OCI-LY1 (cell line): ENCODE results near the gene ESRRA.

Experiments
- H2AFZ ChIP-seq: fragments of 200-600 bp; sonication (generic), shearing (Covaris generic); 2 replicates; pipeline ENCODE4 v1.6.0; 2014; ENCODE audit warnings: antibody characterized with exemption, mild to moderate bottlenecking, low read length
- H3F3A ChIP-seq: fragments of 200-600 bp; sonication (generic), shearing (Covaris generic); 2 replicates; pipeline ENCODE4 v1.6.0; 2014; ENCODE audit warnings: mild to moderate bottlenecking, antibody characterized with exemption, low read length, moderate library complexity; ENCODE audit not compliant: insufficient read depth
- H3K27ac ChIP-seq: fragments of 200-600 bp; sonication (generic); 2 replicates; pipeline ENCODE4 v1.5.1; 2014; ENCODE audit warnings: low read length, mixed run types, mild to moderate bottlenecking, low read depth; ENCODE audit not compliant: poor library complexity, severe bottlenecking
- H3K27me3 ChIP-seq: fragments of 200-600 bp; sonication (generic); 2 replicates; pipeline ENCODE4 v1.6.0; 2014; ENCODE audit warnings: antibody characterized with exemption, mild to moderate bottlenecking, low read length, moderate library complexity; ENCODE audit not compliant: insufficient read depth
- H3K36me3 ChIP-seq: fragments of 200-600 bp; sonication (generic); 2 replicates; pipeline ENCODE4 v1.6.1; 2014; ENCODE audit warnings: mild to moderate bottlenecking, antibody characterized with exemption, low read length, moderate library complexity, mixed read lengths; ENCODE audit not compliant: insufficient read depth
- H3K4me1 ChIP-seq: fragments of 200-600 bp; sonication (generic); 2 replicates; pipeline ENCODE4 v1.5.1; 2014; ENCODE audit warnings: mild to moderate bottlenecking, low read length, moderate library complexity; ENCODE audit not compliant: insufficient read depth, severe bottlenecking
- H3K4me2 ChIP-seq: fragments of 200-600 bp; sonication (generic), shearing (Covaris generic); 2 replicates; pipeline ENCODE4 v1.6.1; 2014; ENCODE audit warnings: low read length
- H3K4me3 ChIP-seq: fragments of 200-600 bp; sonication (generic); 2 replicates; pipeline ENCODE4 v1.5.1; 2014; ENCODE audit warnings: low read length, low read depth, mild to moderate bottlenecking, mixed read lengths; ENCODE audit not compliant: poor library complexity, severe bottlenecking
- H3K79me2 ChIP-seq: fragments of 200-600 bp; shearing (Covaris generic); 2 replicates; pipeline ENCODE4 v1.6.1; 2016; ENCODE audit warnings: mixed run types, low read length, mixed read lengths; ENCODE audit not compliant: insufficient read depth
- H3K9ac ChIP-seq: fragments of 200-600 bp; sonication (generic), shearing (Covaris generic); 2 replicates; pipeline ENCODE4 v1.6.1; 2014; ENCODE audit warnings: mild to moderate bottlenecking, low read length, mixed read lengths
- H3K9me2 ChIP-seq: fragments of 200-600 bp; sonication (generic), shearing (Covaris generic); 2 replicates; pipeline ENCODE4 v1.6.1; 2014; ENCODE audit warnings: low read depth, mild to moderate bottlenecking, low read length, mixed read lengths
- H3K9me3 ChIP-seq: fragments of 200-600 bp; shearing (Covaris generic); 2 replicates; pipeline ENCODE4 v1.6.1; 2014; ENCODE audit warnings: low read length, mixed read lengths
- H4K20me1 ChIP-seq: fragments of 200-600 bp; sonication (generic), shearing (Covaris generic); 2 replicates; pipeline ENCODE4 v1.6.0; 2016; ENCODE audit warnings: mild to moderate bottlenecking, low read length; ENCODE audit not compliant: insufficient read depth
- EZH2 ChIP-seq: fragments of 200-600 bp; sonication (generic), shearing (Covaris generic); IDR thresholded peaks from 2 replicates; pipeline ENCODE4 v1.8.0; 2017; ENCODE audit warnings: borderline replicate concordance, mixed run types, mild to moderate bottlenecking, antibody characterized with exemption, low read length, moderate library complexity, mixed read lengths
- TF ChIP-seq, protein P1 (sequence below): fragments of 200-600 bp; sonication (generic), shearing (Covaris generic); IDR thresholded peaks from 2 replicates; pipeline ENCODE4 v1.5.1; 2017; ENCODE audit warnings: mild to moderate bottlenecking, antibody characterized with exemption, low read length, moderate library complexity, mixed read lengths

Gene ESRRA

GRCh38 chr11:64364911-64365310 is 59.6 kb downstream of the ESRRA start:
- Histone ChIP-seq H3K9me2 (no peaks in the 10 kb centered on the region), H3K9ac (no peak overlapping the region), H3K27me3 (no peaks in the 10 kb centered on the region), H3K4me1 (peaks cover 6% of the 10 kb centered on the region), H3K36me3 (peaks cover 64% of the 10 kb centered on the region), H3K79me2 (no peaks in the 10 kb centered on the region), H3K27ac (no peak overlapping the region), H3K4me3 (no peak overlapping the region), H2AFZ (no peak overlapping the region), H3F3A (no peaks in the 10 kb centered on the region), H3K9me3 (no peaks in the 10 kb centered on the region), H3K4me2 (no peak overlapping the region), H4K20me1 (no peaks in the 10 kb centered on the region)
- no peak for TF ChIP-seq EZH2
- TF ChIP-seq, protein P1, sequence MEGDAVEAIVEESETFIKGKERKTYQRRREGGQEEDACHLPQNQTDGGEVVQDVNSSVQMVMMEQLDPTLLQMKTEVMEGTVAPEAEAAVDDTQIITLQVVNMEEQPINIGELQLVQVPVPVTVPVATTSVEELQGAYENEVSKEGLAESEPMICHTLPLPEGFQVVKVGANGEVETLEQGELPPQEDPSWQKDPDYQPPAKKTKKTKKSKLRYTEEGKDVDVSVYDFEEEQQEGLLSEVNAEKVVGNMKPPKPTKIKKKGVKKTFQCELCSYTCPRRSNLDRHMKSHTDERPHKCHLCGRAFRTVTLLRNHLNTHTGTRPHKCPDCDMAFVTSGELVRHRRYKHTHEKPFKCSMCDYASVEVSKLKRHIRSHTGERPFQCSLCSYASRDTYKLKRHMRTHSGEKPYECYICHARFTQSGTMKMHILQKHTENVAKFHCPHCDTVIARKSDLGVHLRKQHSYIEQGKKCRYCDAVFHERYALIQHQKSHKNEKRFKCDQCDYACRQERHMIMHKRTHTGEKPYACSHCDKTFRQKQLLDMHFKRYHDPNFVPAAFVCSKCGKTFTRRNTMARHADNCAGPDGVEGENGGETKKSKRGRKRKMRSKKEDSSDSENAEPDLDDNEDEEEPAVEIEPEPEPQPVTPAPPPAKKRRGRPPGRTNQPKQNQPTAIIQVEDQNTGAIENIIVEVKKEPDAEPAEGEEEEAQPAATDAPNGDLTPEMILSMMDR = no peak
